SK-N-SH treated with all-trans-retinoic acid at 6 μM for 48 hours (cell line): ENCODE results near the gene AKAP6.

Experiments used
- ATAC-seq: fragments of 200-7000 bp; cut with Tn5 transposase; 3 replicates; pipeline ENCODE4 v1.9.1; 2020; ENCODE audit warnings: mild to moderate bottlenecking, moderate library complexity
- ARNTL ChIP-seq: fragments of 450-650 bp; formaldehyde crosslinking; IDR thresholded peaks from 2 replicates; pipeline ENCODE4 v1.5.0; 2020; ENCODE audit warnings: low read depth, mild to moderate bottlenecking, moderate library complexity, borderline replicate concordance
- ESRRG ChIP-seq: fragments of 250-450 bp; sonication (Bioruptor Pico); IDR thresholded peaks from 2 replicates; pipeline ENCODE4 v1.6.1; 2021; ENCODE audit warnings: mild to moderate bottlenecking
- GLIS3 ChIP-seq: fragments of 250-450 bp; sonication (Bioruptor Pico); IDR thresholded peaks from 2 replicates; pipeline ENCODE4 v1.5.0; 2020; ENCODE audit warnings: mild to moderate bottlenecking, moderate library complexity
- ISL1 ChIP-seq: fragments of 250-450 bp; sonication (Bioruptor Pico); IDR thresholded peaks from 2 replicates; pipeline ENCODE4 v2.1.2; 2022; ENCODE audit warnings: mild to moderate bottlenecking, moderate library complexity
- POU6F1 ChIP-seq: fragments of 250-450 bp; sonication (Bioruptor Pico); IDR thresholded peaks from 2 replicates; pipeline ENCODE4 v1.8.0; 2021; ENCODE audit warnings: low read depth, mild to moderate bottlenecking, moderate library complexity, borderline replicate concordance
- PPARA ChIP-seq: fragments of 250-450 bp; sonication (Bioruptor Pico); IDR thresholded peaks from 2 replicates; pipeline ENCODE4 v1.5.0; 2020; ENCODE audit warnings: mild to moderate bottlenecking, borderline replicate concordance
- RARB ChIP-seq: fragments of 250-450 bp; sonication (Bioruptor Pico); IDR thresholded peaks from 2 replicates; pipeline ENCODE4 v1.8.0; 2021; ENCODE audit warnings: mild to moderate bottlenecking, moderate library complexity
- SNAI2 ChIP-seq: fragments of 250-450 bp; sonication (Bioruptor Pico); IDR thresholded peaks from 2 replicates; pipeline ENCODE4 v1.5.0; 2020; ENCODE audit warnings: mild to moderate bottlenecking, moderate library complexity
- TCF4 ChIP-seq: fragments of 250-450 bp; sonication (Bioruptor Pico); IDR thresholded peaks from 2 replicates; pipeline ENCODE4 v1.8.0; 2021; ENCODE audit warnings: mild to moderate bottlenecking, moderate library complexity, borderline replicate concordance
- TOX ChIP-seq: fragments of 250-450 bp; sonication (Bioruptor Pico); IDR thresholded peaks from 2 replicates; pipeline ENCODE4 v1.8.0; 2021; ENCODE audit warnings: mild to moderate bottlenecking, moderate library complexity, borderline replicate concordance
- TSHZ2 ChIP-seq: fragments of 250-450 bp; sonication (Bioruptor Pico); IDR thresholded peaks from 2 replicates; pipeline ENCODE4 v1.5.0; 2020; ENCODE audit warnings: mild to moderate bottlenecking, moderate library complexity
- ZC3H10 ChIP-seq: fragments of 250-450 bp; sonication (Bioruptor Pico); IDR thresholded peaks from 2 replicates; pipeline ENCODE4 v1.5.1; 2021; ENCODE audit warnings: mild to moderate bottlenecking, moderate library complexity
- ZFP3 ChIP-seq: fragments of 250-450 bp; sonication (Bioruptor Pico); IDR thresholded peaks from 2 replicates; pipeline ENCODE4 v1.5.0; 2020; ENCODE audit warnings: mild to moderate bottlenecking, moderate library complexity
- ZNF565 ChIP-seq: fragments of 450-650 bp; formaldehyde crosslinking; conservative IDR thresholded peaks from 2 replicates; pipeline ENCODE4 v1.5.0; 2020; ENCODE audit warnings: low read depth, mild to moderate bottlenecking, moderate library complexity
- ZNF70 ChIP-seq: fragments of 450-650 bp; formaldehyde crosslinking; IDR thresholded peaks from 2 replicates; pipeline ENCODE4 v1.5.0; 2020; ENCODE audit warnings: mild to moderate bottlenecking, moderate library complexity
- ZNF8 ChIP-seq: fragments of 450-650 bp; formaldehyde crosslinking; IDR thresholded peaks from 2 replicates; pipeline ENCODE4 v1.5.0; 2020; ENCODE audit warnings: mild to moderate bottlenecking, moderate library complexity
- TF ChIP-seq, protein P1 (sequence below): fragments of 250-450 bp; sonication (Bioruptor Pico); IDR thresholded peaks from 2 replicates; pipeline ENCODE4 v1.5.1; 2020; ENCODE audit warnings: low read depth, mild to moderate bottlenecking, moderate library complexity
- TF ChIP-seq, protein P2 (sequence below): fragments of 250-450 bp; sonication (Bioruptor Pico); IDR thresholded peaks from 2 replicates; pipeline ENCODE4 v1.5.1; 2021; ENCODE audit warnings: mild to moderate bottlenecking, moderate library complexity

Gene AKAP6

GRCh38 chr14:32606301-32606700 is 277.2 kb downstream of the AKAP6 start (continued):
- TF ChIP-seq ESRRG (CRISPR knock-in tag) (no peak), ZFP3 (CRISPR knock-in tag) (no peak)

GRCh38 chr14:32607399-32607798 is 278.3 kb downstream of the AKAP6 start:
- TF ChIP-seq RARB (no peak), ZNF70 (CRISPR knock-in tag) (no peak), ISL1 (CRISPR knock-in tag) (peak; percentile 89), TSHZ2 (CRISPR knock-in tag) (peak; percentile 83), ZNF8 (CRISPR knock-in tag) (no peak), TCF4 (peak; percentile 79), GLIS3 (0 out of 2 replicates have a peak, but pooled peaks have one; percentile 26), SNAI2 (CRISPR knock-in tag) (peak; percentile 28; the same call in 1 of the 2 replicates), ARNTL (CRISPR knock-in tag) (no peak), PPARA (no peak), ESRRG (CRISPR knock-in tag) (no peak), POU6F1 (CRISPR knock-in tag) (no peak)
- TF ChIP-seq, protein P1, sequence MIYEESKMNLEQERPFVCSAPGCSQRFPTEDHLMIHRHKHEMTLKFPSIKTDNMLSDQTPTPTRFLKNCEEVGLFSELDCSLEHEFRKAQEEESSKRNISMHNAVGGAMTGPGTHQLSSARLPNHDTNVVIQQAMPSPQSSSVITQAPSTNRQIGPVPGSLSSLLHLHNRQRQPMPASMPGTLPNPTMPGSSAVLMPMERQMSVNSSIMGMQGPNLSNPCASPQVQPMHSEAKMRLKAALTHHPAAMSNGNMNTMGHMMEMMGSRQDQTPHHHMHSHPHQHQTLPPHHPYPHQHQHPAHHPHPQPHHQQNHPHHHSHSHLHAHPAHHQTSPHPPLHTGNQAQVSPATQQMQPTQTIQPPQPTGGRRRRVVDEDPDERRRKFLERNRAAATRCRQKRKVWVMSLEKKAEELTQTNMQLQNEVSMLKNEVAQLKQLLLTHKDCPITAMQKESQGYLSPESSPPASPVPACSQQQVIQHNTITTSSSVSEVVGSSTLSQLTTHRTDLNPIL, result peak; percentile 54; the same call in 1 of the 2 replicates
- peak; percentile 53 for ATAC-seq

DNA sequence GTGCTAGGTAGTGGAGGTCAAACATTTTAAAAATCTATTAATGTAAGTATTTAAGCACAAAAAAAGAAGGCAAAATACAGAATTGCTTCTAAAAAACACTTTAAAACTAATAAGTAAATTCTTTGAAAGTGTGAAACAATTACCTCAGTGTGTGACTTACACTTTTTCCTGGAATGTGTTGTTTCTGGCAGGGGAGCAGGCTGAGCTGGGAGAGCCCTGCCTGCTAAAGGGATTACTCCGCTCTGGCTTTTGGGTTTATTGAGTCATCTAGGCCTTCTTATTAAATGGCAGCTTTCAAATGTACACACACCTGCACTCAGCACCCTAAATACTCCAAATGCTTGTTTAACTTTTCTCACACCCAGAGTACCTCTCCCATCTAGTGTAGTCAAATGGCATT is 279.8 kb downstream of the AKAP6 start:
- ATAC-seq, result no peak
- TF ChIP-seq ZC3H10 (CRISPR knock-in tag), result no peak
- no peak for TF ChIP-seq PPARA
- TF ChIP-seq, all 23 proteins: peak for 0

DNA sequence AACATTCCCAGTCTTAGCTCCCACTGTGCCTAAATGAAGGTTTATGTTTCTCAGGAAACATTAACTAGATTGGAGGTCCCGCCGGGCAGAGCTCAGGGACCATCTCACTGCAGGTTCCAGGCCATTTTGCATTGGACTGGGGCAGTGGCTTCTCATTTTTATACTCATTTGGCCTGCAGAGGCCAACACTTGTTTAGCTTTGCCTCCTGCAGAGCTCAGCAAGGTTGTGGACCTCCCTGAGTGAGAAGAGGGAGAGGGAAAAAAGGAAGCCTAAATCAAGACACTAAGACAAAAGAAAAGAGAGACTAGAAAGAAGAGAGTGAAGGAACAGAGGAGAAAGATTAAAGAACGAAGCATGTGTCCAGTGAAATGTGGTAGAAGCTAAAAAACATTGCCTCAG is 280.3 kb downstream of the AKAP6 start:
- ATAC-seq, result no peak
- no peak for TF ChIP-seq ZNF70 (CRISPR knock-in tag)
- TF ChIP-seq ISL1 (CRISPR knock-in tag), result no peak
- no peak for TF ChIP-seq ZNF565 (CRISPR knock-in tag)
- TF ChIP-seq RARB, result no peak
- TF ChIP-seq ZC3H10 (CRISPR knock-in tag), result no peak
- TF ChIP-seq, protein P1, result no peak

GRCh38 chr14:32611752-32612151 is 282.7 kb downstream of the AKAP6 start:
- ATAC-seq, result peak; percentile 92
- TF ChIP-seq ISL1 (CRISPR knock-in tag), result peak; percentile 82
- peak; percentile 62; the same call in 1 of the 2 replicates for TF ChIP-seq TOX (CRISPR knock-in tag)
- no peak for TF ChIP-seq ESRRG (CRISPR knock-in tag)
- TF ChIP-seq, protein P2, sequence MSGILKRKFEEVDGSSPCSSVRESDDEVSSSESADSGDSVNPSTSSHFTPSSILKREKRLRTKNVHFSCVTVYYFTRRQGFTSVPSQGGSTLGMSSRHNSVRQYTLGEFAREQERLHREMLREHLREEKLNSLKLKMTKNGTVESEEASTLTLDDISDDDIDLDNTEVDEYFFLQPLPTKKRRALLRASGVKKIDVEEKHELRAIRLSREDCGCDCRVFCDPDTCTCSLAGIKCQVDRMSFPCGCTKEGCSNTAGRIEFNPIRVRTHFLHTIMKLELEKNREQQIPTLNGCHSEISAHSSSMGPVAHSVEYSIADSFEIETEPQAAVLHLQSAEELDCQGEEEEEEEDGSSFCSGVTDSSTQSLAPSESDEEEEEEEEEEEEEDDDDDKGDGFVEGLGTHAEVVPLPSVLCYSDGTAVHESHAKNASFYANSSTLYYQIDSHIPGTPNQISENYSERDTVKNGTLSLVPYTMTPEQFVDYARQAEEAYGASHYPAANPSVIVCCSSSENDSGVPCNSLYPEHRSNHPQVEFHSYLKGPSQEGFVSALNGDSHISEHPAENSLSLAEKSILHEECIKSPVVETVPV (CRISPR knock-in tag), result no peak
